PC-3 (cell line): Measurements from ENCODE around the gene EDRF1. TPM values are rescaled to one million over a fixed set of nuclear protein-coding genes. Genes with fewer than 3 reads are reported as not detected.
A peak's percentile ranks its signal among the peaks of the same experiment; 100 is the strongest.

ENCODE experiments used
- ATAC-seq: fragments of 200-7000 bp; cut with Tn5 transposase; 2 replicates; pipeline ENCODE4 v1.9.1; 2020; ENCODE audit warnings: mild to moderate bottlenecking, moderate library complexity
- BruUV-seq: library from RNA; stranded (reverse); fragments of 400-500 nt; replicated peaks from 2 replicates; lab custom pipeline; 2021; lab: Mats Ljungman, UMichigan
- CTCF ChIA-PET: fragments of 300-600 bp; sonication (Branson Sonifier 250); formaldehyde crosslinking; loops from one replicate; lab custom pipeline; 2022; ENCODE audit warnings: antibody characterized with exemption; lab: Charles Lee
- POLR2A ChIA-PET: fragments of 300-600 bp; sonication (Branson Sonifier 250); formaldehyde crosslinking; loops from one replicate; lab custom pipeline; 2022; ENCODE audit warnings: antibody characterized with exemption; ENCODE audit not compliant: unreplicated experiment; lab: Charles Lee
- DNase-seq: peaks from one replicate; pipeline ENCODE4 v3.0.0-alpha.2; 2015
- H2AFZ ChIP-seq: fragments of 300-600 bp; sonication (generic); 2 replicates; pipeline ENCODE4 v1.6.0; 2016; ENCODE audit warnings: antibody characterized with exemption, low read length
- H3F3A ChIP-seq: fragments of 300-600 bp; sonication (generic); one replicate; pipeline ENCODE4 v1.6.0; 2017; ENCODE audit warnings: antibody characterized with exemption, low read length, control low read depth, mild to moderate bottlenecking; ENCODE audit not compliant: unreplicated experiment
- H3K27ac ChIP-seq: fragments of 300-600 bp; sonication (generic); 2 replicates; pipeline ENCODE4 v1.5.1; 2016; ENCODE audit warnings: mild to moderate bottlenecking, low read length
- H3K27me3 ChIP-seq: fragments of 300-600 bp; sonication (generic); 2 replicates; pipeline ENCODE4 v1.6.1; 2016; ENCODE audit warnings: low read length, mixed read lengths
- H3K36me3 ChIP-seq: fragments of 300-600 bp; sonication (generic); 2 replicates; pipeline ENCODE4 v1.6.1; 2016; ENCODE audit warnings: low read depth, mixed run types, low read length, mixed read lengths
- H3K4me1 ChIP-seq: fragments of 300-600 bp; sonication (generic); 2 replicates; pipeline ENCODE4 v1.5.1; 2016; ENCODE audit warnings: low read length; ENCODE audit not compliant: insufficient read depth
- H3K4me2 ChIP-seq: fragments of 300-600 bp; sonication (generic); 2 replicates; pipeline ENCODE4 v1.6.0; 2016; ENCODE audit warnings: low read length
- H3K4me3 ChIP-seq: fragments of 300-600 bp; sonication (generic); 2 replicates; pipeline ENCODE4 v1.5.1; 2016; ENCODE audit warnings: mild to moderate bottlenecking, low read length, mixed read lengths
- H3K79me2 ChIP-seq: fragments of 300-600 bp; sonication (generic); 2 replicates; pipeline ENCODE4 v1.6.1; 2017; ENCODE audit warnings: low read length, mixed read lengths
- H3K9ac ChIP-seq: fragments of 300-600 bp; sonication (generic); 2 replicates; pipeline ENCODE4 v1.6.0; 2016; ENCODE audit warnings: mild to moderate bottlenecking, low read length
- H3K9me2 ChIP-seq: fragments of 300-600 bp; sonication (generic); replicated peaks from 2 replicates; pipeline ENCODE4 v1.6.1; 2016; ENCODE audit warnings: mixed run types, low read length, mixed read lengths
- H3K9me3 ChIP-seq: fragments of 300-600 bp; sonication (generic); 2 replicates; pipeline ENCODE4 v1.6.1; 2016; ENCODE audit warnings: low read length, mixed read lengths
- H4K20me1 ChIP-seq: fragments of 300-600 bp; sonication (generic); 2 replicates; pipeline ENCODE4 v1.6.1; 2016; ENCODE audit warnings: low read length, mixed read lengths
- EZH2 ChIP-seq: fragments of 300-600 bp; sonication (generic); IDR thresholded peaks from one replicate; pipeline ENCODE4 v1.6.1; 2017; ENCODE audit warnings: antibody characterized with exemption, mild to moderate bottlenecking, low read length; ENCODE audit not compliant: unreplicated experiment
- EZH2phosphoT487 ChIP-seq: fragments of 300-600 bp; sonication (generic); IDR thresholded peaks from 2 replicates; pipeline ENCODE4 v1.6.1; 2018; ENCODE audit warnings: mild to moderate bottlenecking, antibody characterized with exemption, low read length, borderline replicate concordance
- intact Hi-C: fragments of 100-400 bp; cut with micrococcal nuclease; formaldehyde crosslinking; loops from 2 replicates; pipeline ENCODE4 v1.9.0; 2023
- total RNA-seq: library from RNA; depleted of rRNA; stranded (reverse); fragments of >200 nt; gene quantifications from 2 replicates; pipeline ENCODE4 v1.2.3, GENCODE V29; 2014
- TF ChIP-seq, protein P1 (sequence below): fragments of 300-600 bp; sonication (generic); conservative IDR thresholded peaks from 2 replicates; pipeline ENCODE4 v1.5.1; 2017; ENCODE audit warnings: antibody characterized with exemption, low read depth, mild to moderate bottlenecking, low read length

The EDRF1 gene
- total RNA-seq, 1 experiment from 2014 or later, result 17.7 TPM

DNA sequence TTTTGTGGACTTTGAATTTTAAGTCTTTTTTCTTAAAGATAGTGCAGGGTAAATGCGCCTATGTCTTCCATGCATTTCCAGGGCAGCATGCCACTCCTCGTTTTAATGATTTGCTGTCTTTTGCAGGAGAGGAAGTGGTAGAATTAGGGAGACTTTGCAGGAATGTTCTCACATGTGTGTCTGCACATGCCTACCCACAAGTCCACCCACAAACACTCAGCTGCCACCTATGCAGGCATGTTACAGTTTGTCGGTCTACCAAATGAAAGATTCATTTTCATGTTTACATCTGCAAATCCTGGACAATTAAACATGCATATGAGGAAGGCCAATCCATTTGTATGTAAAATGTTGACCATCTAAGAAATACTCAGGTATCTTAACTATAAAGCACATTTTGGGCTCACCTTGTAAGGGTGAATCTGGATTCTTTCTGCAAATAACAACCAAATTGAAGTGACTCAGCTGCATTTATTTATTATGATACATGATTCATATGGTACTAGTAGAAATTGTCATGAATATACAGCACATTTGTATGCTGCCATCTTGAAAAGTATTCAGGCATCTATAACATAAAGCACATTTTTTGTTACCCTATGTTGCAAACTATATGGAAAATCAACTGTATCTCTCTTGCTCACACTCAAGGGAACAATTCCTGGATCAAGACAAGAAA, 31.9 kb upstream of the EDRF1 start:
- Histone ChIP-seq H3K27me3 (no peaks in the 10 kb centered on the region), H3K79me2 (no peaks in the 10 kb centered on the region), H3K9me2 (no peaks in the 10 kb centered on the region), H3K4me2 (no peak overlapping the region), H2AFZ (no peak overlapping the region), H3F3A (no peaks in the 10 kb centered on the region), H3K36me3 (no peaks in the 10 kb centered on the region), H3K9me3 (no peaks in the 10 kb centered on the region), H4K20me1 (no peaks in the 10 kb centered on the region), H3K9ac (no peak overlapping the region), H3K4me3 (no peak overlapping the region), H3K4me1 (peaks cover 26% of the 10 kb centered on the region), H3K27ac (no peak overlapping the region)
- intact Hi-C loops, result no loop called here
- no TSS peak for BruUV-seq
- CTCF ChIA-PET, result no interaction called here
- TF ChIP-seq, protein P1, sequence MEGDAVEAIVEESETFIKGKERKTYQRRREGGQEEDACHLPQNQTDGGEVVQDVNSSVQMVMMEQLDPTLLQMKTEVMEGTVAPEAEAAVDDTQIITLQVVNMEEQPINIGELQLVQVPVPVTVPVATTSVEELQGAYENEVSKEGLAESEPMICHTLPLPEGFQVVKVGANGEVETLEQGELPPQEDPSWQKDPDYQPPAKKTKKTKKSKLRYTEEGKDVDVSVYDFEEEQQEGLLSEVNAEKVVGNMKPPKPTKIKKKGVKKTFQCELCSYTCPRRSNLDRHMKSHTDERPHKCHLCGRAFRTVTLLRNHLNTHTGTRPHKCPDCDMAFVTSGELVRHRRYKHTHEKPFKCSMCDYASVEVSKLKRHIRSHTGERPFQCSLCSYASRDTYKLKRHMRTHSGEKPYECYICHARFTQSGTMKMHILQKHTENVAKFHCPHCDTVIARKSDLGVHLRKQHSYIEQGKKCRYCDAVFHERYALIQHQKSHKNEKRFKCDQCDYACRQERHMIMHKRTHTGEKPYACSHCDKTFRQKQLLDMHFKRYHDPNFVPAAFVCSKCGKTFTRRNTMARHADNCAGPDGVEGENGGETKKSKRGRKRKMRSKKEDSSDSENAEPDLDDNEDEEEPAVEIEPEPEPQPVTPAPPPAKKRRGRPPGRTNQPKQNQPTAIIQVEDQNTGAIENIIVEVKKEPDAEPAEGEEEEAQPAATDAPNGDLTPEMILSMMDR, result no peak
- no peak for TF ChIP-seq EZH2phosphoT487
- TF ChIP-seq EZH2, result no peak
- DNase-seq (no peak), ATAC-seq (no peak)
- POLR2A ChIA-PET, result no interaction called here

DNA sequence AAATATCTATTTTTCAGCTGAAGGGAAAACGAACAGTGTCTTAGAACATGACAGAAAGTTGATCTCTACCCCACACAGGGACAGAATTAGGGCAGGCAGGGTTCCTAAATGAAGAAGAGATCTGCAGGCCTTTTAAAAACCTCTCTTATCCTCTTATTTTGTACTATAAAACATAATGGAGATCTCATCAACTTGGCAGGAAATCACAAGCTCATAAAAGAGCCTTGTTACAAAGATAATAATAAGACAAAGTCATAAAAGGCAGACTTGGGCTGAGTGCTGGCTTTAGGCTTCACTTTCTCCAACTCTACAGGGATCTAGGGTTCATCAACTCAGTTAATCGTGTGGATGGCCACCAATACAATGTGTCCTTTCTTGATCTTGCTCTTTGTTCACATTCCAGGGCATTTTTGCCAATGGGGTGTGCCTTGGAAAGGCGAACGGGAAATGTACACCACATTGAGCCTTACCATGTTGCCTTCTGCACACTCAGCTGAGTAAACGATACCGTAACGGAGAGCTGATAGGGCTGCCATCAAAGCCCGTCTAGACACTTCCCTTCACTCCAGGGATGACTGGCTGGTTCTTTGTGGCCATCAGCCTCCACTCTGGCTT, 29.4 kb upstream of the EDRF1 start:
- Histone ChIP-seq H3K9me3 (no peaks in the 10 kb centered on the region), H3K4me1 (peaks cover 33% of the 10 kb centered on the region), H3K4me2 (0 out of 2 replicates have a peak overlapping the region, but pooled peaks have one; percentile 46), H3K4me3 (no peak overlapping the region), H4K20me1 (no peaks in the 10 kb centered on the region), H3F3A (no peaks in the 10 kb centered on the region), H3K36me3 (no peaks in the 10 kb centered on the region), H3K9me2 (no peaks in the 10 kb centered on the region), H2AFZ (no peak overlapping the region), H3K27ac (no peak overlapping the region), H3K9ac (no peak overlapping the region), H3K79me2 (no peaks in the 10 kb centered on the region), H3K27me3 (no peaks in the 10 kb centered on the region)
- POLR2A ChIA-PET, result no interaction called here
- ATAC-seq, result no peak
- intact Hi-C loops, result loop anchor here (2.0 to 10.0 kb wide), 3 partner anchors 35 to 535 kb away; no protein-coding TSS in a partner anchor
- no peak for DNase-seq
- CTCF ChIA-PET, result no interaction called here
- no TSS peak for BruUV-seq
- TF ChIP-seq EZH2phosphoT487 (no peak), EZH2 (no peak)
- TF ChIP-seq, protein P1, result no peak
